22Rv1 (cell line): Measurements from ENCODE around the gene KCNK10.

ENCODE experiments used
- CTCF ChIP-seq: fragments of 450-650 bp; IDR thresholded peaks from 2 replicates; pipeline ENCODE4 v1.5.1; 2017; ENCODE audit warnings: mild to moderate bottlenecking
- ZFX ChIP-seq: fragments of 450-650 bp; IDR thresholded peaks from 2 replicates; pipeline ENCODE4 v1.6.1; 2017; ENCODE audit warnings: antibody characterized with exemption, borderline replicate concordance

GRCh38 chr14:88242446-88242845 is 80.6 kb downstream of the KCNK10 start:
- no peak for TF ChIP-seq CTCF
- TF ChIP-seq ZFX = no peak
